Liver (tissue), 9 donors: Measurements from ENCODE around the gene ARHGAP6. TPM values are rescaled to one million over a fixed set of nuclear protein-coding genes. Genes with fewer than 3 reads are reported as not detected.

Experiments used
- DNase-seq: peaks from one replicate; pipeline ENCODE4 v3.0.0-alpha.2; 2017; ENCODE audit warnings: low spot score
- H3K27ac ChIP-seq, 2 donors: one replicate each; pipeline ENCODE4 v1.7.0; 2013; ENCODE audit warnings: inconsistent platforms in 2 of 2, low read length in 2 of 2, control low read depth in 1 of 2, low read depth in 1 of 2, mild to moderate bottlenecking in 1 of 2
- H3K27me3 ChIP-seq, 4 donors: one replicate each; pipeline versions ENCODE4 v1.6.1 to v1.7.0; 2013; ENCODE audit warnings: low read length in 3 of 4, inconsistent platforms in 1 of 4, mild to moderate bottlenecking in 1 of 4, moderate library complexity in 1 of 4; ENCODE audit not compliant: control insufficient read depth in 4 of 4, insufficient read depth in 4 of 4
- H3K36me3 ChIP-seq, 4 donors: one replicate each; pipeline versions ENCODE4 v1.6.1 to v1.7.0; 2013; ENCODE audit warnings: low read length in 3 of 4, mild to moderate bottlenecking in 3 of 4, low read depth in 1 of 4, moderate library complexity in 1 of 4; ENCODE audit not compliant: control insufficient read depth in 4 of 4, insufficient read depth in 3 of 4
- H3K4me1 ChIP-seq, 4 donors: one replicate each; pipeline versions ENCODE4 v1.6.1 to v1.7.0; 2013; ENCODE audit warnings: low read length in 3 of 4, mild to moderate bottlenecking in 3 of 4, moderate library complexity in 1 of 4; ENCODE audit not compliant: control insufficient read depth in 4 of 4, insufficient read depth in 4 of 4
- H3K4me3 ChIP-seq, 3 donors: one replicate each; pipeline versions ENCODE4 v1.6.1 to v1.7.0; 2013; ENCODE audit warnings: low read length in 3 of 3, control low read depth in 1 of 3, low read depth in 1 of 3, mild to moderate bottlenecking in 1 of 3
- H3K9ac ChIP-seq, 2 donors: one replicate each; pipeline ENCODE4 v1.7.0; 2013; ENCODE audit warnings: low read length in 2 of 2, mild to moderate bottlenecking in 2 of 2, moderate library complexity in 2 of 2, control low read depth in 1 of 2, low read depth in 1 of 2
- H3K9me3 ChIP-seq, 4 donors: one replicate each; pipeline versions ENCODE4 v1.6.1 to v1.7.0; 2013; ENCODE audit warnings: low read length in 3 of 4; ENCODE audit not compliant: control insufficient read depth in 4 of 4
- EGR1 ChIP-seq, 2 donors: IDR thresholded peaks; 2 replicates each; pipeline ENCODE4 v1.6.1; 2016 to 2018; ENCODE audit warnings: antibody characterized with exemption in 2 of 2, low read depth in 2 of 2
- FOXA1 ChIP-seq: IDR thresholded peaks from 2 replicates; pipeline ENCODE4 v1.6.1; 2016; ENCODE audit warnings: antibody characterized with exemption
- HNF4A ChIP-seq, 2 donors: conservative IDR thresholded peaks; 2 replicates each; pipeline ENCODE4 v1.6.1; 2016; ENCODE audit warnings: antibody characterized with exemption in 2 of 2, mild to moderate bottlenecking in 2 of 2
- HNF4G ChIP-seq: IDR thresholded peaks from 2 replicates; pipeline ENCODE4 v1.6.1; 2016; ENCODE audit warnings: antibody characterized with exemption
- JUND ChIP-seq, 2 donors: IDR thresholded peaks; 2 replicates each; pipeline ENCODE4 v1.6.1; 2016; ENCODE audit warnings: antibody characterized with exemption in 2 of 2
- SP1 ChIP-seq: IDR thresholded peaks from 2 replicates; pipeline ENCODE4 v1.6.1; 2018; ENCODE audit warnings: antibody characterized with exemption, mild to moderate bottlenecking
- YY1 ChIP-seq: IDR thresholded peaks from 2 replicates; pipeline ENCODE4 v1.6.1; 2016; ENCODE audit warnings: antibody characterized with exemption, mild to moderate bottlenecking
- WGBS: extraction: QIAGEN DNeasy Blood & Tissue Kit; methylation state at CpG from one replicate; pipeline ENCODE4 v1.1.7; 2013; 5-methylcytosine and 5-hydroxymethylcytosine counted together
- polyA plus RNA-seq, 2 donors: library from polyadenylated mRNA; stranded (reverse) in 1 of 2; unstranded in 1 of 2; fragments of 200-250 nt in 1 of 2; fragments of >200 nt in 1 of 2; fragmentation: Nextera tagmentation in 1 of 2; extraction: Ambion mirVana in 1 of 2; gene quantifications; one replicate each; pipeline versions ENCODE4 v1.2.1 to v1.2.3, GENCODE V29; 2013 to 2015
- total RNA-seq, 2 donors: library from RNA; depleted of rRNA; stranded (reverse); fragments of >200 nt; gene quantifications; one replicate each; pipeline ENCODE4 v1.2.3, GENCODE V29; 2014
- TF ChIP-seq, protein P1 (sequence below): IDR thresholded peaks from 2 replicates; pipeline ENCODE4 v1.6.1; 2016; ENCODE audit warnings: antibody characterized with exemption
- TF ChIP-seq, protein P2 (sequence below): IDR thresholded peaks from 2 replicates; pipeline ENCODE4 v1.6.1; 2016; ENCODE audit warnings: antibody characterized with exemption
- TF ChIP-seq, protein P3 (sequence below): IDR thresholded peaks from 2 replicates; pipeline ENCODE4 v1.6.1; 2016; ENCODE audit warnings: antibody characterized with exemption, mild to moderate bottlenecking
- donor health status: healthy.
- donor health status: healthy.
- donor health status: healthy.
- donor health status: healthy.
- donor health status: healthy.

ARHGAP6 gene
- total and polyA plus RNA-seq, 4 donors: 0.10 to 2.2 (median 0.65) TPM

GRCh38 chrX:11285651-11286050 is 380.1 kb downstream of the ARHGAP6 start:
- H3K27me3 ChIP-seq: no peaks in the 10 kb centered on the region
- no peaks in the 10 kb centered on the region for H3K9me3 ChIP-seq
- DNase-seq: no peak
- no peaks in the 10 kb centered on the region for H3K4me1 ChIP-seq
- no peak for TF ChIP-seq HNF4A (conservative IDR thresholded peaks at IDR 0.05)
- no peak for TF ChIP-seq JUND (IDR thresholded peaks at IDR 0.05)
- TF ChIP-seq, protein P1, sequence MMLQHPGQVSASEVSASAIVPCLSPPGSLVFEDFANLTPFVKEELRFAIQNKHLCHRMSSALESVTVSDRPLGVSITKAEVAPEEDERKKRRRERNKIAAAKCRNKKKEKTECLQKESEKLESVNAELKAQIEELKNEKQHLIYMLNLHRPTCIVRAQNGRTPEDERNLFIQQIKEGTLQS: no peak
- TF ChIP-seq, protein P2, sequence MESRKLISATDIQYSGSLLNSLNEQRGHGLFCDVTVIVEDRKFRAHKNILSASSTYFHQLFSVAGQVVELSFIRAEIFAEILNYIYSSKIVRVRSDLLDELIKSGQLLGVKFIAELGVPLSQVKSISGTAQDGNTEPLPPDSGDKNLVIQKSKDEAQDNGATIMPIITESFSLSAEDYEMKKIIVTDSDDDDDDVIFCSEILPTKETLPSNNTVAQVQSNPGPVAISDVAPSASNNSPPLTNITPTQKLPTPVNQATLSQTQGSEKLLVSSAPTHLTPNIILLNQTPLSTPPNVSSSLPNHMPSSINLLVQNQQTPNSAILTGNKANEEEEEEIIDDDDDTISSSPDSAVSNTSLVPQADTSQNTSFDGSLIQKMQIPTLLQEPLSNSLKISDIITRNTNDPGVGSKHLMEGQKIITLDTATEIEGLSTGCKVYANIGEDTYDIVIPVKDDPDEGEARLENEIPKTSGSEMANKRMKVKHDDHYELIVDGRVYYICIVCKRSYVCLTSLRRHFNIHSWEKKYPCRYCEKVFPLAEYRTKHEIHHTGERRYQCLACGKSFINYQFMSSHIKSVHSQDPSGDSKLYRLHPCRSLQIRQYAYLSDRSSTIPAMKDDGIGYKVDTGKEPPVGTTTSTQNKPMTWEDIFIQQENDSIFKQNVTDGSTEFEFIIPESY: no peak
- no peak for TF ChIP-seq FOXA1
- TF ChIP-seq SP1: no peak
- no peak for TF ChIP-seq EGR1 (IDR thresholded peaks at IDR 0.05; ENCODE audit: low read depth in 2 of 2)
- H3K27ac ChIP-seq: no peak overlapping the region
- no peak overlapping the region for H3K9ac ChIP-seq
- H3K4me3 ChIP-seq: no peak overlapping the region
- no peaks in the 10 kb centered on the region for H3K36me3 ChIP-seq
- WGBS: 73% methylated on average over 3 of the region's 3 CpGs

- H3K36me3 ChIP-seq: no peaks in the 10 kb centered on the region
- H3K27ac ChIP-seq: no peak overlapping the region
- no peaks in the 10 kb centered on the region for H3K9me3 ChIP-seq
- no peak overlapping the region for H3K9ac ChIP-seq
- H3K27me3 ChIP-seq: no peaks in the 10 kb centered on the region
- no peak overlapping the region for H3K4me3 ChIP-seq
- WGBS: 63% methylated on average over 2 of the region's 2 CpGs
- DNase-seq: no peak
- TF ChIP-seq SP1: no peak
- TF ChIP-seq, protein P3, sequence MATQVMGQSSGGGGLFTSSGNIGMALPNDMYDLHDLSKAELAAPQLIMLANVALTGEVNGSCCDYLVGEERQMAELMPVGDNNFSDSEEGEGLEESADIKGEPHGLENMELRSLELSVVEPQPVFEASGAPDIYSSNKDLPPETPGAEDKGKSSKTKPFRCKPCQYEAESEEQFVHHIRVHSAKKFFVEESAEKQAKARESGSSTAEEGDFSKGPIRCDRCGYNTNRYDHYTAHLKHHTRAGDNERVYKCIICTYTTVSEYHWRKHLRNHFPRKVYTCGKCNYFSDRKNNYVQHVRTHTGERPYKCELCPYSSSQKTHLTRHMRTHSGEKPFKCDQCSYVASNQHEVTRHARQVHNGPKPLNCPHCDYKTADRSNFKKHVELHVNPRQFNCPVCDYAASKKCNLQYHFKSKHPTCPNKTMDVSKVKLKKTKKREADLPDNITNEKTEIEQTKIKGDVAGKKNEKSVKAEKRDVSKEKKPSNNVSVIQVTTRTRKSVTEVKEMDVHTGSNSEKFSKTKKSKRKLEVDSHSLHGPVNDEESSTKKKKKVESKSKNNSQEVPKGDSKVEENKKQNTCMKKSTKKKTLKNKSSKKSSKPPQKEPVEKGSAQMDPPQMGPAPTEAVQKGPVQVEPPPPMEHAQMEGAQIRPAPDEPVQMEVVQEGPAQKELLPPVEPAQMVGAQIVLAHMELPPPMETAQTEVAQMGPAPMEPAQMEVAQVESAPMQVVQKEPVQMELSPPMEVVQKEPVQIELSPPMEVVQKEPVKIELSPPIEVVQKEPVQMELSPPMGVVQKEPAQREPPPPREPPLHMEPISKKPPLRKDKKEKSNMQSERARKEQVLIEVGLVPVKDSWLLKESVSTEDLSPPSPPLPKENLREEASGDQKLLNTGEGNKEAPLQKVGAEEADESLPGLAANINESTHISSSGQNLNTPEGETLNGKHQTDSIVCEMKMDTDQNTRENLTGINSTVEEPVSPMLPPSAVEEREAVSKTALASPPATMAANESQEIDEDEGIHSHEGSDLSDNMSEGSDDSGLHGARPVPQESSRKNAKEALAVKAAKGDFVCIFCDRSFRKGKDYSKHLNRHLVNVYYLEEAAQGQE: no peak
- no peak for TF ChIP-seq FOXA1
- no peak for TF ChIP-seq HNF4A (conservative IDR thresholded peaks at IDR 0.05)
- no peaks in the 10 kb centered on the region for H3K4me1 ChIP-seq
Measured at GRCh38 chrX:11282043-11282442, 383.7 kb downstream of the ARHGAP6 start.

GRCh38 chrX:11273544-11273943 is 392.2 kb downstream of the ARHGAP6 start:
- Histone ChIP-seq H3K4me3 (no peak overlapping the region), H3K4me1 (no peaks in the 10 kb centered on the region), H3K36me3 (no peaks in the 10 kb centered on the region), H3K27me3 (peaks cover 0 to 3% (median 0%) of the 10 kb centered on the region in 4 donors), H3K9ac (no peak overlapping the region), H3K9me3 (no peaks in the 10 kb centered on the region), H3K27ac (no peak overlapping the region)
- 89% methylated on average over 1 of the region's 1 CpG for WGBS
- TF ChIP-seq HNF4A (conservative IDR thresholded peaks at IDR 0.05) (no peak), EGR1 (IDR thresholded peaks at IDR 0.05; ENCODE audit: low read depth in 2 of 2) (no peak), YY1 (no peak), JUND (IDR thresholded peaks at IDR 0.05) (no peak), HNF4G (no peak)
- no peak for DNase-seq
